GM12878 (cell line): Measurements from ENCODE around the gene MIPOL1. TPM values are rescaled to one million over a fixed set of nuclear protein-coding genes. Genes with fewer than 3 reads are reported as not detected.

Experiments used
- ATAC-seq: fragments of 200-7000 bp; cut with Tn5 transposase; 3 replicates; pipeline ENCODE4 v1.9.1; 2020; ENCODE audit warnings: mild to moderate bottlenecking, moderate library complexity
- BruUV-seq: library from RNA; stranded (reverse); fragments of 400-500 nt; replicated peaks from 2 replicates; lab custom pipeline; 2021; lab: Mats Ljungman, UMichigan
- CTCF ChIA-PET: fragments of 300-600 bp; sonication (Branson Sonifier 250); formaldehyde crosslinking; extraction: SDS; loops from one replicate; lab custom pipeline; 2021; ENCODE audit warnings: inconsistent platforms; lab: Yijun Ruan, JAX
- POLR2A ChIA-PET: fragments of 350-600 bp; formaldehyde crosslinking; extraction: SDS; loops from one replicate; lab custom pipeline; 2021; ENCODE audit warnings: inconsistent platforms; lab: Charles Lee
- RAD21 ChIA-PET: fragments of 300-600 bp; sonication (Branson Sonifier 250); formaldehyde crosslinking; loops from one replicate; lab custom pipeline; 2023; ENCODE audit warnings: antibody characterized with exemption; ENCODE audit not compliant: unreplicated experiment; lab: Charles Lee
- SMC1A ChIA-PET: fragments of 300-600 bp; sonication (Branson Sonifier 250); formaldehyde crosslinking; loops from one replicate; lab custom pipeline; 2023; ENCODE audit not compliant: unreplicated experiment, uncharacterized antibody; lab: Charles Lee
- DNase-seq: peaks from one replicate; pipeline ENCODE4 v3.0.0-alpha.2; 2011; ENCODE audit warnings: low read depth, low spot score
- FAIRE-seq: peaks from 3 replicates; lab custom pipeline; 2011; peaks lifted over from hg19 to GRCh38; lab: Jason Lieb, UNC
- H2AFZ ChIP-seq: 2 replicates; pipeline ENCODE4 v1.6.0; 2011; ENCODE audit warnings: low read depth, low read length, control low read depth; ENCODE audit not compliant: control insufficient read depth
- H3K27ac ChIP-seq: 2 replicates; pipeline ENCODE4 v1.5.1; 2011; ENCODE audit warnings: control low read depth; ENCODE audit not compliant: control insufficient read depth, insufficient read depth
- H3K27me3 ChIP-seq, 2 experiments: replicated peaks in 1 of 2; 2 replicates each; pipeline versions ENCODE4 v1.6.0 to v1.6.1; 2011; ENCODE audit warnings: low read length in 1 of 2; ENCODE audit not compliant: control insufficient read depth in 2 of 2, insufficient read depth in 2 of 2
- H3K36me3 ChIP-seq, 2 experiments: 2 replicates each; pipeline ENCODE4 v1.5.1; 2011; ENCODE audit warnings: low read length in 1 of 2; ENCODE audit not compliant: control insufficient read depth in 2 of 2, insufficient read depth in 2 of 2
- H3K4me1 ChIP-seq: 2 replicates; pipeline ENCODE4 v1.6.1; 2011; ENCODE audit warnings: mild to moderate bottlenecking, low read length, moderate library complexity, mixed read lengths; ENCODE audit not compliant: control insufficient read depth, insufficient read depth
- H3K4me2 ChIP-seq: 2 replicates; pipeline ENCODE4 v1.6.0; 2011; ENCODE audit warnings: control low read depth; ENCODE audit not compliant: control insufficient read depth, insufficient read depth
- H3K4me3 ChIP-seq: fragments of 200-600 bp; sonication (generic); 2 replicates; pipeline ENCODE4 v1.5.1; 2016
- H3K79me2 ChIP-seq: 2 replicates; pipeline ENCODE4 v1.6.0; 2011; ENCODE audit warnings: low read length; ENCODE audit not compliant: control insufficient read depth, insufficient read depth
- H3K9ac ChIP-seq: 2 replicates; pipeline ENCODE4 v1.8.0; 2011; ENCODE audit warnings: low read length, control low read depth, mixed read lengths; ENCODE audit not compliant: control insufficient read depth, insufficient read depth
- H3K9me3 ChIP-seq: replicated peaks from 3 replicates; pipeline ENCODE4 v1.5.1; 2011; ENCODE audit warnings: mild to moderate bottlenecking, low read length; ENCODE audit not compliant: control insufficient read depth, insufficient read depth
- H4K20me1 ChIP-seq: 2 replicates; pipeline ENCODE4 v1.6.0; 2011; ENCODE audit not compliant: control insufficient read depth, insufficient read depth
- ATF3 ChIP-seq: IDR thresholded peaks from 2 replicates; pipeline ENCODE4 v1.6.1; 2011; ENCODE audit warnings: low read depth, mild to moderate bottlenecking, low read length, moderate library complexity, borderline replicate concordance; ENCODE audit errors: extremely low read depth
- CEBPB ChIP-seq, 2 experiments: fragments of 150-350 bp in 1 of 2; IDR thresholded peaks; 2 replicates each; pipeline ENCODE4 v1.6.1; 2012 to 2014; ENCODE audit warnings: low read depth in 2 of 2, low read length in 2 of 2, borderline replicate concordance in 1 of 2, inconsistent platforms in 1 of 2
- CEBPZ ChIP-seq: fragments of 150-350 bp; IDR thresholded peaks from 2 replicates; pipeline ENCODE4 v1.6.1; 2016; ENCODE audit warnings: low read depth, low read length
- CREM ChIP-seq: IDR thresholded peaks from 2 replicates; pipeline ENCODE4 v1.6.1; 2014; ENCODE audit warnings: antibody characterized with exemption, low read depth
- E4F1 ChIP-seq: fragments of 450-650 bp; IDR thresholded peaks from 2 replicates; pipeline ENCODE4 v1.6.1; 2018; ENCODE audit warnings: borderline replicate concordance, mild to moderate bottlenecking; ENCODE audit not compliant: partially characterized antibody
- ETV6 ChIP-seq, 2 experiments: fragments of 450-650 bp in 1 of 2; IDR thresholded peaks in 1 of 2; conservative IDR thresholded peaks in 1 of 2; 2 replicates each; pipeline ENCODE4 v1.6.1; 2014; ENCODE audit warnings: antibody characterized with exemption in 1 of 2, borderline replicate concordance in 1 of 2, low read depth in 1 of 2, mild to moderate bottlenecking in 1 of 2, moderate library complexity in 1 of 2
- FOS ChIP-seq: IDR thresholded peaks from 3 replicates; pipeline ENCODE4 v1.6.1; 2011; ENCODE audit warnings: borderline replicate concordance; ENCODE audit not compliant: insufficient read length; ENCODE audit errors: extremely low read depth
- FOXM1 ChIP-seq: IDR thresholded peaks from 2 replicates; pipeline ENCODE4 v1.6.1; 2012; ENCODE audit warnings: low read depth, mild to moderate bottlenecking, inconsistent platforms, low read length, moderate library complexity
- HDAC6 ChIP-seq: fragments of 200-600 bp; sonication (generic); IDR thresholded peaks from one replicate; pipeline ENCODE4 v1.8.0; 2017; ENCODE audit warnings: antibody characterized with exemption; ENCODE audit not compliant: unreplicated experiment
- HDGF ChIP-seq: fragments of 450-650 bp; IDR thresholded peaks from 2 replicates; pipeline ENCODE4 v1.6.1; 2016; ENCODE audit warnings: antibody characterized with exemption
- RELB ChIP-seq: fragments of 450-650 bp; IDR thresholded peaks from 2 replicates; pipeline ENCODE4 v1.6.1; 2017; ENCODE audit warnings: low read depth, mild to moderate bottlenecking, moderate library complexity
- SP1 ChIP-seq: IDR thresholded peaks from one replicate; pipeline ENCODE4 v1.6.1; 2011; ENCODE audit warnings: low read depth, low read length
- STAT3 ChIP-seq: IDR thresholded peaks from 2 replicates; pipeline ENCODE4 v1.6.1; 2011; ENCODE audit warnings: low read depth, low read length, improper control_type of control experiment
- USF2 ChIP-seq: IDR thresholded peaks from 2 replicates; pipeline ENCODE4 v1.6.1; 2011; ENCODE audit warnings: low read depth, low read length, improper control_type of control experiment, borderline replicate concordance
- ZNF24 ChIP-seq: fragments of 450-650 bp; IDR thresholded peaks from 2 replicates; pipeline ENCODE4 v1.6.1; 2017; ENCODE audit warnings: antibody characterized with exemption, mild to moderate bottlenecking
- WGBS: methylation state at CpG from one replicate; pipeline ENCODE4 v1.1.6; 2016; ENCODE audit warnings: low lambda C conversion rate; ENCODE audit not compliant: insufficient replicate concordance, insufficient coverage; ENCODE audit errors: missing lambda C conversion rate; 5-methylcytosine and 5-hydroxymethylcytosine counted together
- in situ Hi-C: fragments of 300-500 bp; cut with MboI; formaldehyde crosslinking; loops from 9 replicates; pipeline ENCODE4 v1.14.3; 2018; ENCODE audit warnings: mixed read lengths
- intact Hi-C: fragments of 100-400 bp; cut with micrococcal nuclease; formaldehyde crosslinking; loops from one replicate; pipeline ENCODE4 v1.14.2; 2022; ENCODE audit not compliant: unreplicated experiment
- polyA plus RNA-seq, 11 experiments: library from polyadenylated mRNA; depleted of rRNA in 4 of 11; unstranded in 6 of 11; stranded (reverse) in 5 of 11; fragments of >200 nt; fragmentation: Nextera tagmentation in 4 of 11; fragmentation: Illumina TruSeq in 1 of 11; extraction: Ambion mirVana in 4 of 11; extraction: Trizol in 1 of 11; gene quantifications; 1 replicate in 1 of 11; 2 replicates in 10 of 11; pipeline versions ENCODE4 v1.2.1 to v1.2.3, GENCODE V29; 2011 to 2016; ENCODE audit warnings: inconsistent platforms in 2 of 11, missing spikeins in 2 of 11, low read depth in 1 of 11
- total RNA-seq, 4 experiments: library from RNA; depleted of rRNA in 3 of 4; stranded (reverse); fragments of >200 nt in 3 of 4; fragmentation: Illumina TruSeq in 1 of 4; extraction: Trizol in 1 of 4; gene quantifications; 2 replicates each; pipeline versions ENCODE4 v1.2.1 to v1.2.3, GENCODE V29; 2013 to 2021

Gene MIPOL1
- total and polyA plus RNA-seq, 10 of the 15 experiments (the other 5 are each of a cell fraction or from before 2014, with no cell fraction given), result 0.06 TPM; not detected in 9

- Histone ChIP-seq H3K27me3 (no peaks in the 10 kb centered on the region), H3K4me3 (no peak overlapping the region), H3K79me2 (no peaks in the 10 kb centered on the region), H2AFZ (no peak overlapping the region), H4K20me1 (no peaks in the 10 kb centered on the region), H3K27ac (no peak overlapping the region), H3K4me1 (no peaks in the 10 kb centered on the region), H3K9ac (no peak overlapping the region), H3K4me2 (no peak overlapping the region), H3K36me3 (no peaks in the 10 kb centered on the region), H3K9me3 (no peaks in the 10 kb centered on the region)
- ChIA-PET POLR2A (no interaction called here), SMC1A (no interaction called here), RAD21 (no interaction called here), CTCF (no interaction called here)
- in situ Hi-C loops (no loop called here), intact Hi-C loops (no loop called here)
- TF ChIP-seq FOXM1, result no peak
- no peak for TF ChIP-seq USF2
- no peak for TF ChIP-seq STAT3
- no peak for TF ChIP-seq RELB
- TF ChIP-seq CREM, result no peak
- TF ChIP-seq E4F1, result no peak
- no peak for TF ChIP-seq ETV6 (conservative IDR thresholded peaks at IDR 0.05 in 1 of 2, IDR thresholded peaks at IDR 0.05 in 1 of 2; ENCODE audit: borderline replicate concordance in 1 of 2, low read depth in 1 of 2)
- no peak for TF ChIP-seq HDAC6
- no peak for TF ChIP-seq HDGF
- no peak for TF ChIP-seq CEBPZ
- no peak for TF ChIP-seq SP1
- no peak for TF ChIP-seq ZNF24
- no peak for TF ChIP-seq FOS
- no peak for TF ChIP-seq CEBPB (IDR thresholded peaks at IDR 0.05; ENCODE audit: borderline replicate concordance in 1 of 2, low read depth in 2 of 2, low read length in 2 of 2)
- no peak for TF ChIP-seq ATF3
- DNase-seq (no peak), ATAC-seq (no peak), FAIRE-seq (no peak)
- no TSS peak for BruUV-seq
- 19% methylated on average over 6 of the region's 6 CpGs for WGBS
These were observed 276.5 kb downstream of the MIPOL1 start for GRCh38 chr14:37474191-37474590.
